GM12878 (cell line): ENCODE results near the gene LIF.

Experiments
- CTCF ChIP-seq, 3 experiments: IDR thresholded peaks in 2 of 3; conservative IDR thresholded peaks in 1 of 3; 2 replicates each; pipeline ENCODE4 v1.5.1; 2011; ENCODE audit warnings: low read depth in 3 of 3, low read length in 3 of 3, mild to moderate bottlenecking in 3 of 3, control low read depth in 2 of 3, moderate library complexity in 2 of 3, inconsistent platforms in 1 of 3, mixed read lengths in 1 of 3; ENCODE audit not compliant: control insufficient read depth in 2 of 3, insufficient read depth in 1 of 3; ENCODE audit errors: extremely low read depth in 1 of 3
- FOXK2 ChIP-seq: fragments of 450-650 bp; IDR thresholded peaks from 2 replicates; pipeline ENCODE4 v1.6.1; 2017; ENCODE audit warnings: mild to moderate bottlenecking, moderate library complexity
- NFYB ChIP-seq: IDR thresholded peaks from 2 replicates; pipeline ENCODE4 v1.6.1; 2011; ENCODE audit warnings: low read depth, mild to moderate bottlenecking, low read length, improper control_type of control experiment, moderate library complexity; ENCODE audit not compliant: insufficient read depth
- RFX5 ChIP-seq: IDR thresholded peaks from 2 replicates; pipeline ENCODE4 v1.6.1; 2011; ENCODE audit warnings: low read depth, low read length, improper control_type of control experiment
- YY1 ChIP-seq: IDR thresholded peaks from 2 replicates; pipeline ENCODE4 v1.6.1; 2011; ENCODE audit warnings: low read depth, mild to moderate bottlenecking, low read length
- TF ChIP-seq, protein P1 (sequence below): IDR thresholded peaks from 2 replicates; pipeline ENCODE4 v1.6.1; 2012; ENCODE audit warnings: low read depth, low read length, improper control_type of control experiment

DNA sequence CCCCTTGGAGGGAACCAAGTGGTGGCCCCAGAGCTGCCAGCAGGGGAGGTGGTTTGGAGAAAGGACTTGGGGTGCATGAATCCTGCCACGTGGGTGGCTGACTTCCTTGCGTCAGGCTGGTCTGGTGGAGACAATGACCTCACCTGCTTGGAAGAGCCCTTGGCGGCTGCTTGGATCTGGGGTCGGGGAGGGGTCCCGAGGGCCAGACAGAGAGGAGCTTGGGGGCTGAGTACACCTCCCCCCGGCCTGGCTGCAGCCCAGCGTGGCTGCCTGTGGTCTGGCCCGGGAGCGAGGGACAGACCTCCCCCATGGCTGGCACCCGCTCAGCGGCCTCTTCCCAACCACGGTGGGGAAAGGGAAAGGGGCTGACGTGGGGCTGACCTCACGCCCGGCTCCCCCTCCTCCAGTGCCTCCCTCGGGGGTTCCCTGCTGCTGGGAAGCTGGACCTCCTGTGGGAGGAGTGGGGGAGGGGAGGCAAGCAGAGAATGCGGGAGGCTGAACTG, 13.8 kb downstream of the LIF start:
- TF ChIP-seq, protein P1, sequence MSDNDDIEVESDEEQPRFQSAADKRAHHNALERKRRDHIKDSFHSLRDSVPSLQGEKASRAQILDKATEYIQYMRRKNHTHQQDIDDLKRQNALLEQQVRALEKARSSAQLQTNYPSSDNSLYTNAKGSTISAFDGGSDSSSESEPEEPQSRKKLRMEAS = no peak
- no peak for TF ChIP-seq NFYB
- no peak for TF ChIP-seq RFX5
- no peak for TF ChIP-seq CTCF (IDR thresholded peaks at IDR 0.05 in 2 of 3, conservative IDR thresholded peaks at IDR 0.05 in 1 of 3; ENCODE audit: control insufficient read depth in 2 of 3, extremely low read depth in 1 of 3, insufficient read depth in 1 of 3, low read depth in 3 of 3, low read length in 3 of 3)
- TF ChIP-seq FOXK2 = no peak
- TF ChIP-seq YY1 = no peak
